Kidney (tissue), 14 donors: ENCODE results near the gene NKIRAS2. TPM values are rescaled to one million over a fixed set of nuclear protein-coding genes. Genes with fewer than 3 reads are reported as not detected.

Experiments
- DNase-seq, 5 donors: peaks; one replicate each; pipeline ENCODE4 v3.0.0-alpha.2; 2013 to 2020
- FAIRE-seq: peaks from 2 replicates; lab custom pipeline; 2012; peaks lifted over from hg19 to GRCh38; lab: Jason Lieb, UNC
- H3K27ac ChIP-seq, 2 donors: one replicate each; pipeline ENCODE4 v1.7.0; 2013; ENCODE audit warnings: low read depth in 2 of 2, low read length in 2 of 2, inconsistent platforms in 1 of 2
- H3K27me3 ChIP-seq: one replicate; pipeline ENCODE4 v1.7.1; 2013; ENCODE audit warnings: low read length, inconsistent platforms; ENCODE audit not compliant: control insufficient read depth, insufficient read depth
- H3K36me3 ChIP-seq, 3 donors: one replicate each; pipeline versions ENCODE4 v1.7.0 to v1.7.1; 2013; ENCODE audit warnings: low read length in 3 of 3, control low read depth in 1 of 3, inconsistent platforms in 1 of 3; ENCODE audit not compliant: insufficient read depth in 3 of 3, control insufficient read depth in 2 of 3
- H3K4me1 ChIP-seq, 3 donors: one replicate each; pipeline versions ENCODE4 v1.7.0 to v1.7.1; 2013; ENCODE audit warnings: low read length in 3 of 3, inconsistent platforms in 1 of 3, low read depth in 1 of 3; ENCODE audit not compliant: control insufficient read depth in 2 of 3, insufficient read depth in 2 of 3
- H3K4me3 ChIP-seq, 3 donors: one replicate each; pipeline versions ENCODE4 v1.7.0 to v1.8.1; 2013; ENCODE audit warnings: low read length in 3 of 3, control low read depth in 1 of 3, inconsistent platforms in 1 of 3
- H3K9ac ChIP-seq, 3 donors: one replicate each; pipeline versions ENCODE4 v1.7.0 to v1.7.1; 2013; ENCODE audit warnings: low read length in 3 of 3, control low read depth in 1 of 3, inconsistent platforms in 1 of 3
- H3K9me3 ChIP-seq, 3 donors: one replicate each; pipeline versions ENCODE4 v1.7.0 to v1.7.1; 2013; ENCODE audit warnings: low read length in 3 of 3, control low read depth in 1 of 3, inconsistent platforms in 1 of 3; ENCODE audit not compliant: control insufficient read depth in 2 of 3, insufficient read depth in 1 of 3
- intact Hi-C: fragments of 100-400 bp; cut with DNase I; formaldehyde crosslinking; loops from one replicate; pipeline ENCODE4 v1.11.1; 2022
- polyA plus RNA-seq: library from polyadenylated mRNA; stranded (reverse); fragments of 350-450 nt; fragmentation: Illumina TruSeq; extraction: RNeasy Lipid Tissue Mini Kit (QIAGEN cat#74804); gene quantifications from one replicate; pipeline ENCODE4 v1.2.3, GENCODE V29; 2014; ENCODE audit warnings: low read depth, low replicate concordance; ENCODE audit not compliant: insufficient read depth
- total RNA-seq: library from RNA; stranded (reverse); fragmentation: NEBNext Ultra II Directional; extraction: Animal tissue kit (Norgen Biotek cat#: 25700); gene quantifications from one replicate; pipeline ENCODE4 v1.2.1, GENCODE V29; 2021
- TF ChIP-seq, protein P1 (sequence below): IDR thresholded peaks from 3 replicates; pipeline ENCODE4 v1.5.1; 2012; ENCODE audit warnings: mild to moderate bottlenecking, moderate library complexity, borderline replicate concordance; ENCODE audit not compliant: insufficient read depth; ENCODE audit errors: extremely low read depth
- donor health status: control.
- donor health status: control.
- donor health status: control.
- donor health status: control.
- donor health status: control.
- donor health status: DM: yes; HTN: yes; CAD: no.
- donor health status: Normal renal cell carcinoma (clear cell type).

Gene NKIRAS2
- total and polyA plus RNA-seq, 2 donors from 2014 or later: 21.2 to 26.8 TPM

DNA sequence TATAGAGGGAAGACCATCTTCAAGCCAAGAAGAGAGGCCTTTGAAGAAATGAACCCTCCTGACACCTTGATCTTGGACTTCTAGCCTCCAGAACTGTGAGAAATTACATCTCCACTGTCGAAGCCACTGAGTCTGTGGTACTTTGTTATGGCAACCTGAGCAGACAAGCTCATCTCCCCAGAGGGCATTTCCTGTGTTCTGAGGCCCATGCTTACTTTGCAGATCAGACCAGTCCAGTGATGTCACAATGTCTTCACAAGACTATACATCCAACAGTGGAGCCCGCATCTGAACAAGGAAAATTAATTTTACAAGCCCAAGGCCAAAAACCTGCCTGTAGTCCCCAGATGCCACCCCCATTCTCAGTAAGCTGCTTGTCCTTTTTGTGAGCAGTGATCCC is 45.3 kb downstream of the NKIRAS2 start:
- H3K9me3 ChIP-seq: no peaks in the 10 kb centered on the region
- H3K27ac ChIP-seq: no peak overlapping the region
- H3K36me3 ChIP-seq: no peaks in the 10 kb centered on the region
- DNase-seq: no peak
- no peak overlapping the region for H3K4me3 ChIP-seq
- FAIRE-seq: no peak
- intact Hi-C loops: no loop called here
- TF ChIP-seq, protein P1, sequence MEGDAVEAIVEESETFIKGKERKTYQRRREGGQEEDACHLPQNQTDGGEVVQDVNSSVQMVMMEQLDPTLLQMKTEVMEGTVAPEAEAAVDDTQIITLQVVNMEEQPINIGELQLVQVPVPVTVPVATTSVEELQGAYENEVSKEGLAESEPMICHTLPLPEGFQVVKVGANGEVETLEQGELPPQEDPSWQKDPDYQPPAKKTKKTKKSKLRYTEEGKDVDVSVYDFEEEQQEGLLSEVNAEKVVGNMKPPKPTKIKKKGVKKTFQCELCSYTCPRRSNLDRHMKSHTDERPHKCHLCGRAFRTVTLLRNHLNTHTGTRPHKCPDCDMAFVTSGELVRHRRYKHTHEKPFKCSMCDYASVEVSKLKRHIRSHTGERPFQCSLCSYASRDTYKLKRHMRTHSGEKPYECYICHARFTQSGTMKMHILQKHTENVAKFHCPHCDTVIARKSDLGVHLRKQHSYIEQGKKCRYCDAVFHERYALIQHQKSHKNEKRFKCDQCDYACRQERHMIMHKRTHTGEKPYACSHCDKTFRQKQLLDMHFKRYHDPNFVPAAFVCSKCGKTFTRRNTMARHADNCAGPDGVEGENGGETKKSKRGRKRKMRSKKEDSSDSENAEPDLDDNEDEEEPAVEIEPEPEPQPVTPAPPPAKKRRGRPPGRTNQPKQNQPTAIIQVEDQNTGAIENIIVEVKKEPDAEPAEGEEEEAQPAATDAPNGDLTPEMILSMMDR: no peak
- no peaks in the 10 kb centered on the region for H3K4me1 ChIP-seq
- no peaks in the 10 kb centered on the region for H3K27me3 ChIP-seq
- H3K9ac ChIP-seq: no peak overlapping the region

DNA sequence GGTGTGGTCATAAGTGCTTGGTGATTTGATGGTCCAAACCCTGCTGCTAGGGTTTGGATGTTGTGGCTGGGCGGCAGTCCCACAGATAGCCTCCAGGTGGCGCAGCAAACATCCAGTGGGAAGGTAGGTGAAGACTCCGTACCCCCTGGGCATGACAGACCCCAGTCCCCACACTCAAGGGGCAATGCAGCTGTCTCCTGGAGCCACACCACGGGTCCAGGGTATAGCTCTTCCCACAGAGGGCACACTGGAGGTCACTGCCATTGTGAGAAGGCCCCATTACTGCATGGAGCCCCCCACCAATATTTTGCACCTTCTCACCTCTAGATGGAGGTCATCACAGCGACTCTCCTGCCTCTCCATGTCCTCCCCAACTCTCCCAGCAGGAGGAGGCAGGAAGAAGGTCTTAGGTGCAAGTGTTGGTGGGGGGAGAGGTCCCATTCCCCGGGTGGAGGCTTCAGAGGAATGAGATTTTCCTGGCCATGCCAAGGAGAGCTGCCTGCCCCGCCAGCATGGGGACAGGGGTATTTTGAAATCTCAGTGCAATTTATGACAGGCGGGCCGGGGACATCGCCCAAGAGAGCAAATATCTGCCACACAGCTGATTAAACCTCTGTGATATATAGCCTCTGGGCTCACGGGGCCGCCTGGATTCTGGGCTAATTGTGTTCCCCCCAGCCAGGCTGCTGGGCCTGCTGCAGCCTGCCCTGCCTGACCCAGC is 47.6 kb downstream of the NKIRAS2 start:
- Histone ChIP-seq H3K4me3 (no peak overlapping the region), H3K27ac (no peak overlapping the region), H3K27me3 (no peaks in the 10 kb centered on the region), H3K36me3 (no peaks in the 10 kb centered on the region), H3K9me3 (no peaks in the 10 kb centered on the region), H3K4me1 (no peaks in the 10 kb centered on the region), H3K9ac (no peak overlapping the region)
- DNase-seq (peak; percentile 76 to 86 (median 80)), FAIRE-seq (no peak)
- intact Hi-C loops: no loop called here
- TF ChIP-seq, protein P1: peak; percentile 85

DNA sequence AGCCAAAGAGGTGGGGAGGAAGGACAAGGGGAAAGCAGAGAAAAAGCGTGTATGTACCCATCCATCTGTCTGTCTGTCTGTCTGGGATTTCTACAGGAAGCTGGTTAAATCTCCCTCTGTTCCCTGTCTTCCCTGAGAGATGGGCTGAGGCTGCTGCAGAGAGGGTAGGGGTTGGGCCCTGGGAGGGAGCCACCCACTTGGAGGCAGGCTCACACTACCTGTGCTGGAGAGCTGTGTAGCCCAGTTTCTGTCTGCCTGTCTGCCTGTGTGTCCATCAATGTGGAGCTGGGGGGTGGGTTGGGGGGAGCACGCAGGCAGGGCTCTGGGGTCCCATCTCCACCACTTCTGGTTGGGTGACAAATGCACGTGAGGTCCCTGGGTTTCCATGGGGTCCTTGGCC is 49.1 kb downstream of the NKIRAS2 start:
- Histone ChIP-seq H3K9me3 (no peaks in the 10 kb centered on the region), H3K4me1 (no peaks in the 10 kb centered on the region), H3K4me3 (no peak overlapping the region), H3K27me3 (no peaks in the 10 kb centered on the region), H3K36me3 (no peaks in the 10 kb centered on the region), H3K27ac (no peak overlapping the region), H3K9ac (no peak overlapping the region)
- intact Hi-C loops: no loop called here
- FAIRE-seq (no peak), DNase-seq (no peak)
- TF ChIP-seq, protein P1: no peak

DNA sequence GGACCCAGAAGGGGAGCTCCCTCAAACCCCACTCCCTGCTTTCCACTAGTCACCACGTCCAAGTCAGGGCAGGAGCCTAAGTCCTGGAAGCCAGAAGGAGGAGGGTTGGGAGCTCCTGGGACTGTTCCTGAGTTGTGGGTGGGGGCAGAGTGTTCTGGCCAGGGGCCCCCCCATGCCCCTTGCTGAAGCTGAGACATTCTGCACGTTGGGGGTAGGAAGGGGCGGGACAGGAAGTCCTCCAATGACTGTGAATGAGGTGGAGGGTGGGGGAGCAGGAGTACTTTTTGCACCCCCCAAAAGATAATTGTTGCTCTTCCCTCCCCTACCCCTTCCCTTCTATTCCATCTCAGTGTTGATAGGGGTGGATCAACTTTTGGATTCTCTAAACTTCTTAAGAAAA is 51.9 kb downstream of the NKIRAS2 start:
- no peaks in the 10 kb centered on the region for H3K36me3 ChIP-seq
- no peak for FAIRE-seq
- no peak for DNase-seq
- no peak overlapping the region for H3K27ac ChIP-seq
- TF ChIP-seq, protein P1: no peak
- no peaks in the 10 kb centered on the region for H3K27me3 ChIP-seq
- intact Hi-C loops: no loop called here
- H3K4me3 ChIP-seq: peak overlapping the region in 1 of 3 donors; percentile 32
- no peaks in the 10 kb centered on the region for H3K9me3 ChIP-seq
- H3K4me1 ChIP-seq: no peaks in the 10 kb centered on the region
- no peak overlapping the region for H3K9ac ChIP-seq
